ENCODE data around the gene INPP4B.

INPP4B gene

GRCh38 chr4:142160509-142160908, 685.6 kb downstream of the INPP4B start:
- TF ChIP-seq CTCF (IDR thresholded peaks at IDR 0.05; ENCODE audit: low read length) (no peak), EZH2 (IDR thresholded peaks at IDR 0.05; ENCODE audit: borderline replicate concordance, low read length) (no peak)
- H3K27ac ChIP-seq (ENCODE audit: low read depth, low read length, poor library complexity, severe bottlenecking) = no peak overlapping the region
- H3K27me3 ChIP-seq (ENCODE audit: insufficient read depth, low read length) = no peaks in the 10 kb centered on the region
- no peaks in the 10 kb centered on the region for H3F3A ChIP-seq (ENCODE audit: insufficient read depth, low read length)
- H3K36me3 ChIP-seq (ENCODE audit: insufficient read depth, low read length) = no peaks in the 10 kb centered on the region
- H3K9me3 ChIP-seq (ENCODE audit: low read length) = no peaks in the 10 kb centered on the region
- H4K20me1 ChIP-seq (ENCODE audit: insufficient read depth, low read length) = no peaks in the 10 kb centered on the region
- H3K79me2 ChIP-seq (ENCODE audit: insufficient read depth, low read length) = no peaks in the 10 kb centered on the region
- no peak overlapping the region for H3K4me2 ChIP-seq (ENCODE audit: low read length)
- H3K4me1 ChIP-seq (ENCODE audit: insufficient read depth, low read length, severe bottlenecking) = no peaks in the 10 kb centered on the region
- H3K4me3 ChIP-seq (ENCODE audit: low read depth, low read length, poor library complexity, severe bottlenecking) = no peak overlapping the region
- H2AFZ ChIP-seq (ENCODE audit: low read length) = no peak overlapping the region
- no peaks in the 10 kb centered on the region for H3K9me2 ChIP-seq (ENCODE audit: low read depth, low read length)
- H3K9ac ChIP-seq (ENCODE audit: low read length) = no peak overlapping the region

GRCh38 chr4:142158980-142159379, 687.1 kb downstream of the INPP4B start:
- TF ChIP-seq CTCF (IDR thresholded peaks at IDR 0.05; ENCODE audit: low read length) = no peak
- no peak for TF ChIP-seq EZH2 (IDR thresholded peaks at IDR 0.05; ENCODE audit: borderline replicate concordance, low read length)
- H2AFZ ChIP-seq (ENCODE audit: low read length) = no peak overlapping the region

GRCh38 chr4:142156256-142156655, 689.8 kb downstream of the INPP4B start:
- no peak for TF ChIP-seq EZH2 (IDR thresholded peaks at IDR 0.05; ENCODE audit: borderline replicate concordance, low read length)
- TF ChIP-seq CTCF (IDR thresholded peaks at IDR 0.05; ENCODE audit: low read length) = no peak
- no peaks in the 10 kb centered on the region for H3K9me3 ChIP-seq (ENCODE audit: low read length)
- no peak overlapping the region for H3K27ac ChIP-seq (ENCODE audit: low read depth, low read length, poor library complexity, severe bottlenecking)
- no peaks in the 10 kb centered on the region for H3K4me1 ChIP-seq (ENCODE audit: insufficient read depth, low read length, severe bottlenecking)
- H3K9me2 ChIP-seq (ENCODE audit: low read depth, low read length) = no peaks in the 10 kb centered on the region
- H3K4me3 ChIP-seq (ENCODE audit: low read depth, low read length, poor library complexity, severe bottlenecking) = no peak overlapping the region
- no peaks in the 10 kb centered on the region for H3F3A ChIP-seq (ENCODE audit: insufficient read depth, low read length)
- H2AFZ ChIP-seq (ENCODE audit: low read length) = no peak overlapping the region
- no peaks in the 10 kb centered on the region for H4K20me1 ChIP-seq (ENCODE audit: insufficient read depth, low read length)
- H3K79me2 ChIP-seq (ENCODE audit: insufficient read depth, low read length) = no peaks in the 10 kb centered on the region
- H3K9ac ChIP-seq (ENCODE audit: low read length) = no peak overlapping the region
- no peaks in the 10 kb centered on the region for H3K36me3 ChIP-seq (ENCODE audit: insufficient read depth, low read length)
- H3K4me2 ChIP-seq (ENCODE audit: low read length) = no peak overlapping the region
- no peaks in the 10 kb centered on the region for H3K27me3 ChIP-seq (ENCODE audit: insufficient read depth, low read length)

More at GRCh38 chr4:142158980-142159379, 687.1 kb downstream of the INPP4B start:
- no peak overlapping the region for H3K4me3 ChIP-seq (ENCODE audit: low read depth, low read length, poor library complexity, severe bottlenecking)
- no peaks in the 10 kb centered on the region for H3K79me2 ChIP-seq (ENCODE audit: insufficient read depth, low read length)
- no peak overlapping the region for H3K4me2 ChIP-seq (ENCODE audit: low read length)
- H3K4me1 ChIP-seq (ENCODE audit: insufficient read depth, low read length, severe bottlenecking) = no peaks in the 10 kb centered on the region
- H3F3A ChIP-seq (ENCODE audit: insufficient read depth, low read length) = no peaks in the 10 kb centered on the region
- no peaks in the 10 kb centered on the region for H3K27me3 ChIP-seq (ENCODE audit: insufficient read depth, low read length)
- no peak overlapping the region for H3K27ac ChIP-seq (ENCODE audit: low read depth, low read length, poor library complexity, severe bottlenecking)
- H3K9me3 ChIP-seq (ENCODE audit: low read length) = no peaks in the 10 kb centered on the region
- H3K9me2 ChIP-seq (ENCODE audit: low read depth, low read length) = no peaks in the 10 kb centered on the region
- H3K36me3 ChIP-seq (ENCODE audit: insufficient read depth, low read length) = no peaks in the 10 kb centered on the region
- no peak overlapping the region for H3K9ac ChIP-seq (ENCODE audit: low read length)
- H4K20me1 ChIP-seq (ENCODE audit: insufficient read depth, low read length) = no peaks in the 10 kb centered on the region
